SU-DHL-6 (cell line): ENCODE data around the gene MGAT4A.

Experiments
- H2AFZ ChIP-seq: fragments of 200-600 bp; sonication (generic); 2 replicates; pipeline ENCODE4 v1.6.1; 2014; ENCODE audit warnings: low read depth, mild to moderate bottlenecking, moderate library complexity, mixed read lengths, antibody characterized with exemption, low read length; ENCODE audit not compliant: severe bottlenecking
- H3F3A ChIP-seq: fragments of 200-600 bp; shearing (Covaris generic); 2 replicates; pipeline ENCODE4 v1.6.0; 2016; ENCODE audit warnings: antibody characterized with exemption, mild to moderate bottlenecking; ENCODE audit not compliant: insufficient read depth
- H3K27ac ChIP-seq: fragments of 200-600 bp; sonication (generic); 2 replicates; pipeline ENCODE4 v1.5.1; 2016; ENCODE audit warnings: low read depth, mild to moderate bottlenecking, low read length, moderate library complexity, mixed read lengths
- H3K27me3 ChIP-seq: fragments of 200-600 bp; sonication (generic), shearing (Covaris generic); 2 replicates; pipeline ENCODE4 v1.6.0; 2014; ENCODE audit warnings: mild to moderate bottlenecking, low read length
- H3K36me3 ChIP-seq: fragments of 200-600 bp; sonication (generic); 2 replicates; pipeline ENCODE4 v1.6.1; 2014; ENCODE audit warnings: mild to moderate bottlenecking, low read length, mixed read lengths
- H3K4me2 ChIP-seq: fragments of 300-600, 200-600 bp; shearing (Covaris generic), sonication (generic); 2 replicates; pipeline ENCODE4 v1.6.0; 2014; ENCODE audit warnings: low read length, low read depth, mild to moderate bottlenecking; ENCODE audit not compliant: poor library complexity, severe bottlenecking
- H3K4me3 ChIP-seq: fragments of 200-600 bp; sonication (generic); 2 replicates; pipeline ENCODE4 v1.5.1; 2014; ENCODE audit warnings: antibody characterized with exemption, low read length, mild to moderate bottlenecking, mixed read lengths; ENCODE audit not compliant: insufficient read depth, poor library complexity, severe bottlenecking
- H3K79me2 ChIP-seq: fragments of 200-600 bp; sonication (generic); 2 replicates; pipeline ENCODE4 v1.6.1; 2014; ENCODE audit warnings: mild to moderate bottlenecking, low read length, moderate library complexity; ENCODE audit not compliant: insufficient read depth
- H3K9ac ChIP-seq: fragments of 200-600 bp; sonication (generic); 2 replicates; pipeline ENCODE4 v1.7.0; 2014; ENCODE audit warnings: mild to moderate bottlenecking, low read length
- H3K9me2 ChIP-seq: fragments of 200-600 bp; sonication (generic); replicated peaks from 2 replicates; pipeline ENCODE4 v1.6.1; 2014; ENCODE audit warnings: low read length; ENCODE audit not compliant: insufficient read depth
- H3K9me3 ChIP-seq: fragments of 200-600 bp; sonication (generic); 2 replicates; pipeline ENCODE4 v1.6.1; 2014; ENCODE audit warnings: low read length, mixed read lengths; ENCODE audit not compliant: insufficient read depth
- H4K20me1 ChIP-seq: fragments of 200-600 bp; sonication (generic); 2 replicates; pipeline ENCODE4 v1.6.1; 2014; ENCODE audit warnings: low read depth, mild to moderate bottlenecking, antibody characterized with exemption, low read length, moderate library complexity, mixed read lengths
- CTCF ChIP-seq: fragments of 200-600 bp; sonication (generic); IDR thresholded peaks from one replicate; pipeline ENCODE4 v1.5.1; 2017; ENCODE audit warnings: antibody characterized with exemption, mild to moderate bottlenecking, low read length, moderate library complexity; ENCODE audit not compliant: insufficient read depth, poor library complexity, severe bottlenecking
- EZH2phosphoT487 ChIP-seq: fragments of 200-600 bp; sonication (generic), shearing (Covaris generic); conservative IDR thresholded peaks from 2 replicates; pipeline ENCODE4 v1.6.1; 2018; ENCODE audit warnings: mild to moderate bottlenecking, antibody characterized with exemption, low read length, moderate library complexity, mixed read lengths

The MGAT4A gene

GRCh38 chr2:98701230-98701629 lies 29.7 kb downstream of the MGAT4A start:
- Histone ChIP-seq H3K4me2 (no peak overlapping the region), H3K36me3 (no peaks in the 10 kb centered on the region), H3K79me2 (no peaks in the 10 kb centered on the region), H2AFZ (no peak overlapping the region), H3K27ac (no peak overlapping the region), H3K9me3 (no peaks in the 10 kb centered on the region), H3K4me3 (no peak overlapping the region), H3K9ac (no peak overlapping the region), H3K27me3 (no peaks in the 10 kb centered on the region), H3F3A (no peaks in the 10 kb centered on the region), H3K9me2 (no peaks in the 10 kb centered on the region), H4K20me1 (no peaks in the 10 kb centered on the region)
- TF ChIP-seq EZH2phosphoT487 (no peak), CTCF (no peak)

DNA sequence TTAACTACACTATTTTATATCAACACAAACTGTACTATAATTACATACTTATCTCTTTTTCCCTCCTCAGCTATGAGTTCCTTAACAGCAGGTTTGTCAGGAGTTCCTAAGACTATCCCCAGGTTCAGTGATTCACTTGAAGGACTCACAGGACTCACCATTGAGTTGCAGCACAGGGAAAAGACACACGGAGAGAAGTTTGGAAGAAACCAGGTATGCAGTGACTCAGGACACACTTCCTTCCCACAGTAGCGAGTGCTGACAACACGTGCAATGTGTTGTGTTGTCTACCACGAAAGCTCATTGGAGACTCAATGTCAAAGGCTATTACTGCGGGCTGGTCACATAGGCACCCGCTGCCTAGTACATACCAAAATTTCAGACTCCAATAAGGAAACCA lies 32.0 kb downstream of the MGAT4A start:
- no peaks in the 10 kb centered on the region for H3F3A ChIP-seq
- TF ChIP-seq CTCF (no peak), EZH2phosphoT487 (no peak)
- no peaks in the 10 kb centered on the region for H3K27me3 ChIP-seq
- no peaks in the 10 kb centered on the region for H4K20me1 ChIP-seq
- no peak overlapping the region for H3K4me2 ChIP-seq
- no peak overlapping the region for H3K9ac ChIP-seq
- H3K9me2 ChIP-seq, result no peaks in the 10 kb centered on the region
- H3K79me2 ChIP-seq, result no peaks in the 10 kb centered on the region
- no peak overlapping the region for H3K4me3 ChIP-seq
- H2AFZ ChIP-seq, result no peak overlapping the region
- H3K27ac ChIP-seq, result no peak overlapping the region
- no peaks in the 10 kb centered on the region for H3K9me3 ChIP-seq
- H3K36me3 ChIP-seq, result no peaks in the 10 kb centered on the region

DNA sequence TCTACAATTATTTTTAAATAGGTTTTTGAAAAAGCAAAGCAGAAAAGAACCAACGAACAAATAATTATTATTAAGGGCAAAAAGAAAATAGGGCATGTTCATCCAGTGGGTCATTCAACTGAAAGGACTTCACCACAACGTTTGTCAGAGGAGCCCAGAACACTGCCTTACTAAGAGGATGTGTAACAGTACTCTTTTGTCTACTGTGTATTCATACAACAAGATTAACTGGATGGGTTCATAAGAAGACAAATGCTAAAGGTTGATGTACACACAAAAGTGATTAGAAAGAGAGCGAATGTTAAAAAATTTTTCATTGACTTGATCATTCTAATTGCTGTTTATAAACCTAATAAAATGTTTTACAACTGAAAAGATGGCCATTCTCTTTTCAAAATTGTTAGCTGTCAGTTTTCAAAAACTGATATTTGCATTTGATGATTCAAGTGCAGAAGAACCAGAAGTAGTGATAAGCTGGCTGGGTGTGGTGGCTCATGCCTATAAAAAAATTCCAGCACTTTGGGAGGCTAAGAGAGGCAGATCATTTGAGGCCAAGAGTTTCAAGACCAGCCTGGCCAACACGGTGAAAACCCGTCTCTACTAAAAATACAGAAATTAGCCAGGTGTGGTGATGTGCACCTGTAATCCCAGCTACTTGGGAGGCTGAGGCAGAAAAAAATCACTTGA lies 33.1 kb downstream of the MGAT4A start:
- Histone ChIP-seq H3K9ac (no peak overlapping the region), H3K79me2 (no peaks in the 10 kb centered on the region), H3K36me3 (no peaks in the 10 kb centered on the region), H4K20me1 (no peaks in the 10 kb centered on the region), H3F3A (no peaks in the 10 kb centered on the region), H3K9me3 (no peaks in the 10 kb centered on the region), H3K4me3 (no peak overlapping the region), H3K27ac (no peak overlapping the region), H3K27me3 (no peaks in the 10 kb centered on the region), H3K9me2 (no peaks in the 10 kb centered on the region), H2AFZ (no peak overlapping the region), H3K4me2 (no peak overlapping the region)
- TF ChIP-seq CTCF, result no peak
- TF ChIP-seq EZH2phosphoT487, result no peak
